ENCODE data around the gene NAV2.
"Not testable (repeated sequence)": the region's sequence is repeated elsewhere in the genome, so short reads cannot be mapped to it uniquely, and the experiment has no call there.

Gene NAV2

GRCh38 chr11:20105427-20105826 is 392.8 kb downstream of the NAV2 start:
- no peak for DNase-seq

- no peak for DNase-seq
Observed at GRCh38 chr11:20109731-20110445, 397.3 kb downstream of the NAV2 start.

DNA sequence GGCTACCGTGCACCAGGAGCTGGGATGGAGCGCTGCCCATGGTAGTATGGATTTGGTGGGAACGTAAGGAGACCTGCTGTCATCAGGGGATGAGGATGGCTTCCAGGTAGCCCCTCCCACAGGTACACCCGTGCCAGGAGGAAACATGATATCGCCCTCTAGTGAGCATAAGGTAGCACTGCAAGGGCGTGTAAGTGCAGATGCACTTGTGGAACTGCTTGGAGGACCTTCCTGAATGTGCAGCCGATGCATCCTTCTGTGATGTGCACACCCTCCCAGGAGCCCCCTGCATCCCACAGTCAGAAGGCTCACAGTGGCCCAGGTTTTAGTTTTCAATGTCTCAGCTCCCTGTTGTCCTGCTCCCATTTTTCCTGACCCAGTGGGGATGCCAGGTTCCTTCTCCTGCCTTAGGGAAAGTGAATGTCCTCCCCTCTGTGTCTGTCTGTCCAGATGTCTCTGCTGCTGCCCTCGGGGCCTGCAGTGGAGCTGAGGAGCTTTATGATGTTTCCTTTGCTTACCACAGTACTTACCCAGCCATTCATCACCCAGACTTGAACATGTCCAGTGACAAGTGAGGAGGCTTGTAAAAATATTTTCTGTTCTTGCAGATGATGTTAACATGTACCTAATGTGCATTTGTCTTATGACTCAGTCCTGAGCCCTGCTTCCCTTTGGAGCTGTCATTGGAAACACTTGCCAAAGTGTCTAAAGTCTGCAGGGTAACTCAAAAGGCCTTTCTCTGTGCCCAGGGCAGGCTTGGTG is 398.5 kb downstream of the NAV2 start:
- no peak for DNase-seq

DNA sequence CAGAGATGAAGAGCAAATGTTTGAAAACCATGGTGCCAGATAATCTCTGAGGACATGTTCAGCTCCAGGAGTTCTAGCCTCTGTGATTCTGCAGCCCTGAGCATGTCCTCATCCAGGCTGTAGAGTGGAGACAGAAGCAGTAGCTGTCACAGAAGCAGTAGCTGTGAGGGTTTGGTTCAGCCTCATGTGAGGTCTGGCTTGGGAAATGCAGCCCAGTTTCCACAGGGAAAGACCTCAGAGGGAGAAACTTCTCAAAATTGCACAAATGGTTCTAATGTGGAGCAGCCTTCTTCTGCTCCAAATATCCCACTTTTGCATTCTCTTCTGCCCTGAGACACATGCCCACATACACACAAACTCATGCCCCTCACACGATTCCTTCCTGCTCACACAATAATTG is 399.2 kb downstream of the NAV2 start:
- DNase-seq, result no peak

DNA sequence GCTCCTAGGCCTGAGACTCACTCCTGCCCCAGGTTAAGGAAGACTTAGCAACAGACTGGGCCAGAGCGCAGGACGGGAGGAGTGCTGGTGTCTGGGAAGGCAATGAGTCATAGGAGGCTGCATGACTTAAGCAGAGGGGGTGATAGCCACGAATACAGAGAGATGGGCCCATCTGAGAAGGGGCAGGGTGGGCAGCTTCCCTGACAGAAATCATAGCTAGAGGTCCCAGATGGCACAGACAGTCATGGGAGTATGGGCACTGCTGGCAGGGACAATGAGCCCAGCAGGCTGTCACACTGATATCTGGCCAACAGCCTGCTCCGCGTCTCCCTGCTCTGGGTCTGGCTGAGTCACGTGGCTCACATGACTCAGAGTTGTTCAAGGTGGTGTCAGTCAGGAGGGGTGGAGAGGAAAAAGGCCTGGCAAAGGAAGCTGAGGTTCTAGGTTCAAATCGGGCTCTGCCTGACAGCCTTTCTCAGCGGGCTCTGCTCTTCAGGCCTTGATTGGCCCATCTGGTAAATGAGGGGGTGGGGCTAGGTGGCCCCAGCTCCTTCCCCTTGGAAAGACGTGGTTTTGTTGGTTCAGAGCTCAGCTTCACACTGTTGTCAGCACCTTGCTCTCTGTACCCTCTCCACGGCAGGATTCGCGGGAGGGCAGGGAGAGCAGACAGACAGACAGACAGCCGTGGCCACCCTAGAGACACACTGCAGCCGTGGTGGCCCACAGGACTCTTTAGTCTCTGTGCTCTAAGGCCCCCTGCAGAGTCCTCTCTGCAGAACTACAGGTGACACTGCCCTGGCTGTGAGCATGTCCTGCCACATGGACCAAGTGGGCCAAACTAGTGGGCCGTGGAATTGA is 399.9 kb downstream of the NAV2 start:
- DNase-seq, result peak; percentile 92

GRCh38 chr11:20113149-20113438 is 400.5 kb downstream of the NAV2 start:
- DNase-seq, result no peak

- no peak for DNase-seq
Observed at GRCh38 chr11:20114588-20114987, 402.0 kb downstream of the NAV2 start.

GRCh38 chr11:20116825-20117224 is 404.2 kb downstream of the NAV2 start:
- no peak for DNase-seq

DNA sequence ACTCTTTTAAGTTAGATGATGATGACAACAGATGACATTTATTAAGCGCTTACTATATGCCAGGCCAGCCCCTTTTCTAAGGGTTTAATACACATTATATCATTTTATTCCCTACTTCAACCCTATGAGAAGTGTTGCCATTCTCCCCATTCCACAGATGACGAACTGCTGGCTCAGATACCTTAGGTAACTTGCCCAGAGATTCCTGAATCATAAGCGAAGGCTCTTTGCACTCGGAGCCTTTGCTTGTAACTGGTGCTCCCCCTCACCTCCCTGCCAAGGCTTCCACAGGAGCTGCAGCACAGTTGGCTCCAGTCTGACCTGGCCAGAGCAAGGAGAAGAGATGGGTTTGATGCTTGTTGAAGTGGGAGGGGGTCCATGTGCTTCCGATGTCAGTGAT is 404.7 kb downstream of the NAV2 start:
- no peak for DNase-seq

GRCh38 chr11:20118209-20118608 is 405.6 kb downstream of the NAV2 start:
- no peak for DNase-seq

DNA sequence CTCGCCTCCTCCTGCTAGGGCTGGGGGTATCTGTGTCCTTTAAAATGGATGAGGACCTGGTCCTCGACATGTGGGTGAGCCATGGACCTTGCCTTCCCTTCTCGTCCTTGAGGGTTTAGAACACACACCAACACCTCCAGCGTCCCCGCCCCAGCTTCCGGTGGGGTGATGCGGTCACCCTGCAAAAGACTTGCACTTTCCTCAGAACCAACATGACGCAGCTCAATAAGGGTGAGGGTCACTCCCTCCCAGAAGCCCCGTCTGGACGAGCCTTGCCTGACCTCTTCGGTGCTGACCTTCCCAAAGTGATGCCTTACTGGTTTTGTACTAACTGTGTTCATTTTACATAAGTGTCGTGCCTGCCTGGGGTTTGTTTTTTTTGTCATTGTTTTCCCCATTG is 406.7 kb downstream of the NAV2 start:
- DNase-seq, result no peak

DNA sequence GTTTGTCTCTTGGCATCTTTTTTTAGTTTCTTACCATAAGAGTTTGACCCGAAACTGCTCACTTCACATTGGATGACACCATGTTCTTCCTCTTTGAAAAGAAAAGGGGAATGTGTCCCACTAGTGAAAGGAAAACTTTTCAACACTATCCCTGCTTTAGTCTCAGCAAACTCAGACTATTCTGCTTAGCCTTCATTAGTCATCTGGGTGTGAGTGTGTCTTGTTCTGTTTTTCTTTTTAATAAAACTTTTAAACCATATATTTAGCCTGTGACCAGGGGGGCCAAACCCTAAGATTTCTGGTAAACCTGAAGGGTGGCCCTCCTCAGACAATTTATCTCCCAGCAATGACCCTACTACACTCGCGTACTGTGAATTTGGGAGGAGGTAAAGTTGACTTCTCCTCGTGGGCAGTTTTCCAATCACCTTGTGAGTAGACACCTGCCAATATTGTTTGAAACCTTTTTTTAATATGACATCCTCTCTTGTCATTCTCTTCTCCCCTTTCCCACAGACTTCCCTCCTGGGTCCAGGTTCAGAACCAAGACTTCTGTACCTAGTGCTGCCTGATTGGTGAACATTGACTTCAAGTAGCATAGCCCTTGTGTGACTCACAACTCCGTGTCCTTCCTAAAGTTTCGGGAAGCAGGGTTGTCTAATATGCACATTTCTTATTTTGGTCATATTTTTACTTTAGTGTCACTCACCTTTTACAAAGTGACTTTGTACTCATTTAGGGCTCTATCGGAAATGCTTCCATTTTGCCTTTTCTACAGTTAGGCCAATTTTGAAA is 407.7 kb downstream of the NAV2 start:
- no peak for DNase-seq

DNA sequence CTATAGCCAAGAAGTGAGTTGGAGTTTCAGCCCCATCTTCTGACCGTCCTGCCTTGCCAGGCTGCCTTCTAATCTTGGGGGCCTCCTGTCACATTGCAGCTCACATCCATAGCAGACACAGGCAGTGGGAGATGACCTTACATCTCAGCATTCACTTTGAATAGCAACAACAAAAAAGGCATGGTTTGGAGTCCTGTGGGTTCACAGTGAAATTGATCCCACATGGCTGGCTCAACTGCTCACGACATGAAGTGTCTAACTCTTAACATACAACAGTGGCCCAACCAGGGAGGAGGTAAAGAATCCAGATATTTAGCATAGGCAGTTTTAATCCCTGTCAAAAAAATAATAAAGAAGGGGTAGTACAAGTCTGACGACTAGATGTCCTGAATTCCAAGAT is 409.5 kb downstream of the NAV2 start:
- no peak for DNase-seq

GRCh38 chr11:20125927-20126326 is 413.3 kb downstream of the NAV2 start:
- peak; percentile 35 for DNase-seq

DNA sequence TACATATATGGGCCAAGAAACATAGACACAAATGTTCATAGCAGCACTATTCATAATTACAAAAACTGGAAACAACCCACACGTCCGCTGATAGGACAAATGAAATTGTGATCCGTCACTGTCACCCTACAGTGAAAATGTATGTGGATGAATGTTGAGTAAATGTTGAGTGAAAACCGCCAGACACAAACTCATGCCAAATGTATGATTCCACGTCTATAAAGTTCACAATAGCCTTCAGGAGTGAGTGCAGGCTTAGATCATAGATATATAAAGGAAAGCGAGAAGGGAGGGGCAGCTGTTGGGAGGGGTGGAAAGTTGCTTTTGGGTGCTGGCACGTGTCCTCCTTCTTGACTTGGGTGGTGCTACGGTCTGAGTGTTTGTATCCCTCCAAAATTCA is 414.1 kb downstream of the NAV2 start:
- DNase-seq, result no peak

- peak; percentile 34 for DNase-seq
Observed at GRCh38 chr11:20127671-20128527, 415.3 kb downstream of the NAV2 start.

DNA sequence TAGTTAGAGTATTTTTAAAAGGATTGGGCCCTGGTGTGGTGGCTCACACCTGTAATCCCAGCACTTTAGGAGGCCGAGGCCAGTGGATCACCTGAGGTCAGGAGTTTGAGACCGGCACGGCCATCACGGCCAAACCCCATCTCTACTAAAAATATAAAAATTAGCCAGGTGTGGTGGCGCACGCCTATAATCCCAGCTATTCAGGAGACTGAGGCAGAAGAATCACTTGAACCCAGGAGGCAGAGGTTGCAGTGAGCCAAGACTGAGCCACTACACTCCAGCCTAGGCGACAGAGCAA is 415.8 kb downstream of the NAV2 start:
- DNase-seq, result not testable (repeated sequence)

- no peak for DNase-seq
Observed at GRCh38 chr11:20129665-20130064, 417.0 kb downstream of the NAV2 start.

DNA sequence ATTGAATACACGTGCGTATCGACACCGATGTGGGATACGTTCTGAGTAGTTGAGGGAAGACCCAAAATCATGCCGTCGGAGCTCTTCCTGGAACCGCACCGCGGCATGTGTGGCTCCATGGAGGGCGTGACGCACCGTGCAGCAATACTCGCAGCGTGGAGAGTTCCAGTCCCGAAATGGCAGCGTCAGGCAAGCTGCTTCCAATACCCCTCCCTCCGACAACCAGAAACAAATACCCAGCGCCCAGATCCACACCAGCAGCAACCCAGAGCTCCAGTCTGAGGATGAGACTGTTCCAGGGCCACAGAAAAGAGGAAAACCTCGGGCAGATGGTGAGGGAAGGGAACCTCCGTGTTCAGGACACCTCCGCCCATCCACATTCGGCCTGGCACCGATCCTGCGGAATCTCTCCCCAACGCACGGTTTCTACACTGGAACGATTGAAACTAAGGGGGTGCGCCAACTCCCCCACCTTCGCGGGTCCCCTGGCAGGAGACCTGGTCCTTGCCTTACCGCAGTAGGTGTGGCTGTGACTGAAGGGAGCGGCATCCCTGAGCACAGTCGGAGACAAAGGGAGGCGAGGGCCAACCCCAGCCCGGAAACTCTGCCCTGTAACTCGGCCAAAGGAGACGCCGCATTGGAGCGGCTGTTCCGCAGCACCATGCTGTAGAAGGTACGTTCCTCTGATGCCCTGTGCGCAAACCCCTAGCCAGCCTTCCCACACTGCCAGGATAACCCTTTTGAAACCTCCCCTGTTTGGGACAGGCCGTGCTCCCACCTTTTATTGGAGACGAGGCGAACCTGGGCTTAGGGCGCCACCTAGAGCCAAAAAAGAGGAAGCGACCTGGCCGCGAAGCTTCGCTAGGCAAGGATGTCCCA is 419.4 kb downstream of the NAV2 start:
- no peak for DNase-seq

DNA sequence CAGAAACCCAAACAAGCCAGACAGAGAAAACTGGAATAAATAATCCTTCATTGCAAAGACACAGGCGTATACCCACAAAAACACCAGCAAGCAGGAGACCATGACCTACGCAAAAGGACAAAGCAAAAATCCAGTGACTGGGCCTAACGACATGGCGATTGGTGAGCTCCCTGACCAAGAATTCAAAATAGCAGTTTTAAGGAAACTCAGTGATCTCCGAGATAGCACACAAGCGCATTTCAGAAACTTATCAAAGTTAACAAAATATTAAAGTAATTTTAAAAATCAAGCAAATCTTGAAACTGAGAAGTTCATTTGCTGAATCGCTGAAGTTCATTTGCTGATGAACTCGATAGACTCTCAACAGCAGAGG is 420.0 kb downstream of the NAV2 start:
- DNase-seq, result no peak

Data from amniotic stem cell (primary cell).